Transverse colon (tissue), 4 donors: Measurements from ENCODE around the gene LMBR1. TPM values are rescaled to one million over a fixed set of nuclear protein-coding genes. Genes with fewer than 3 reads are reported as not detected.
"Not testable (repeated sequence)": the region's sequence is repeated elsewhere in the genome, so short reads cannot be mapped to it uniquely, and the experiment has no call there.

Experiments
- DNase-seq: peaks from one replicate; pipeline ENCODE4 v3.0.0-alpha.2; 2019
- H3K27ac ChIP-seq, 4 donors: fragments of 200-600 bp; sonication (generic); 2 replicates each; pipeline ENCODE4 v1.5.1; 2016 to 2018; ENCODE audit warnings: inconsistent platforms in 4 of 4
- H3K27me3 ChIP-seq: fragments of 200-600 bp; sonication (generic); 2 replicates; pipeline ENCODE4 v1.5.1; 2017; ENCODE audit warnings: inconsistent platforms
- H3K36me3 ChIP-seq, 4 donors: fragments of 200-600 bp; sonication (generic); 2 replicates each; pipeline ENCODE4 v1.5.1; 2017 to 2019; ENCODE audit warnings: inconsistent platforms in 4 of 4
- H3K4me1 ChIP-seq, 4 donors: fragments of 200-600 bp; sonication (generic); 2 replicates each; pipeline ENCODE4 v1.5.1; 2017 to 2020; ENCODE audit warnings: inconsistent platforms in 4 of 4
- H3K4me3 ChIP-seq, 4 donors: fragments of 200-600 bp; sonication (generic); 1 replicate in 1 of 4; 2 replicates in 3 of 4; pipeline versions ENCODE4 v1.5.1 to v1.6.1; 2017 to 2019; ENCODE audit warnings: inconsistent platforms in 4 of 4
- H3K9me3 ChIP-seq, 2 donors: fragments of 200-600 bp; sonication (generic); 2 replicates each; pipeline ENCODE4 v1.5.1; 2017 to 2019; ENCODE audit warnings: inconsistent platforms in 2 of 2
- CTCF ChIP-seq, 5 experiments: fragments of 200-600 bp in 3 of 5; fragments of 450-650 bp in 2 of 5; sonication (generic) in 3 of 5; IDR thresholded peaks; 1 replicate in 2 of 5; 2 replicates in 3 of 5; pipeline ENCODE4 v1.5.1; 2016 to 2017; ENCODE audit warnings: antibody characterized with exemption in 5 of 5, inconsistent platforms in 3 of 5, mild to moderate bottlenecking in 2 of 5, moderate library complexity in 1 of 5
- EP300 ChIP-seq: sonication (generic); formaldehyde crosslinking; IDR thresholded peaks from one replicate; pipeline ENCODE4 v1.6.1; 2017; ENCODE audit warnings: antibody characterized with exemption, low read depth
- POLR2A ChIP-seq: fragments of 450-650 bp; IDR thresholded peaks from one replicate; pipeline ENCODE4 v1.6.1; 2016; ENCODE audit warnings: antibody characterized with exemption, mild to moderate bottlenecking, moderate library complexity
- POLR2AphosphoS5 ChIP-seq, 3 donors: sonication (generic); formaldehyde crosslinking; IDR thresholded peaks; one replicate each; pipeline ENCODE4 v1.6.1; 2016; ENCODE audit warnings: antibody characterized with exemption in 3 of 3
- WGBS, 2 donors: methylation state at CpG; one replicate each; pipeline ENCODE4 v1.1.5; 2018; ENCODE audit warnings: low coverage in 1 of 2; 5-methylcytosine and 5-hydroxymethylcytosine counted together
- in situ Hi-C, 4 donors: fragments of 200-750 bp; cut with MboI; loops; one replicate each; pipeline versions ENCODE4 v1.15.0 to v1.15.1; 2017; ENCODE audit warnings: low sequenced_read_pairs in 3 of 4, low pct_ligation_motif_present in 1 of 4, low pct_unique_long_range_greater_than_20kb in 1 of 4
- intact Hi-C: fragments of 100-400 bp; cut with DNase I; formaldehyde crosslinking; loops from one replicate; pipeline ENCODE4 v1.15.1; 2023; ENCODE audit warnings: low total_unique reads
- total RNA-seq, 4 donors: library from RNA; depleted of rRNA; stranded (reverse); fragments of >200 nt; gene quantifications; one replicate each; pipeline ENCODE4 v1.1.0, GENCODE V29; 2016

LMBR1 gene
- total RNA-seq, 4 donors from 2014 or later, result 16.7 to 78.1 (median 67.4) TPM

GRCh38 chr7:156875766-156876165, 17.2 kb downstream of the LMBR1 start:
- H3K36me3 ChIP-seq, result peaks cover 0 to 5% (median 0%) of the 10 kb centered on the region in 4 donors
- no peak overlapping the region for H3K27ac ChIP-seq
- no peaks in the 10 kb centered on the region for H3K9me3 ChIP-seq
- no peaks in the 10 kb centered on the region for H3K27me3 ChIP-seq
- H3K4me3 ChIP-seq, result no peak overlapping the region
- in situ Hi-C loops, result no loop called here
- DNase-seq, result no peak
- WGBS, 2 donors, result 88 to 93% methylated on average over 1 to 2 of the region's 2 CpGs
- intact Hi-C loops, result no loop called here
- no peaks in the 10 kb centered on the region for H3K4me1 ChIP-seq
- TF ChIP-seq EP300, result no peak
- TF ChIP-seq POLR2A, result no peak
- TF ChIP-seq CTCF (IDR thresholded peaks at IDR 0.05), result no peak
- no peak for TF ChIP-seq POLR2AphosphoS5 (IDR thresholded peaks at IDR 0.05)

GRCh38 chr7:156868363-156868762, 24.6 kb downstream of the LMBR1 start:
- H3K36me3 ChIP-seq, H3K4me3 ChIP-seq, H3K27me3 ChIP-seq, H3K27ac ChIP-seq, in situ Hi-C loops, intact Hi-C loops, DNase-seq, H3K4me1 ChIP-seq, H3K9me3 ChIP-seq: not testable (repeated sequence)
- WGBS, 2 donors, result 97% methylated on average over 8 of the region's 8 CpGs; no CpG with 5 or more reads in 1 of the 2 donors

GRCh38 chr7:156865493-156865892, 27.5 kb downstream of the LMBR1 start:
- Histone ChIP-seq H3K4me1 (no peaks in the 10 kb centered on the region), H3K27ac (no peak overlapping the region), H3K27me3 (no peaks in the 10 kb centered on the region), H3K9me3 (peaks cover 0 to 2% of the 10 kb centered on the region in 2 donors), H3K36me3 (no peaks in the 10 kb centered on the region), H3K4me3 (no peak overlapping the region)
- 37 to 83% methylated on average over 1 of the region's 1 CpG for WGBS, 2 donors
- TF ChIP-seq POLR2AphosphoS5 (IDR thresholded peaks at IDR 0.05) (no peak), POLR2A (no peak), CTCF (IDR thresholded peaks at IDR 0.05) (no peak), EP300 (no peak)
- in situ Hi-C loops (no loop called here), intact Hi-C loops (no loop called here)
- no peak for DNase-seq

- in situ Hi-C loops, result not testable (repeated sequence)
These were observed 31.0 kb downstream of the LMBR1 start for GRCh38 chr7:156862022-156862421.

GRCh38 chr7:156861212-156861611, 31.8 kb downstream of the LMBR1 start:
- in situ Hi-C loops, result no loop called here

More at GRCh38 chr7:156862022-156862421, 31.0 kb downstream of the LMBR1 start:
- intact Hi-C loops, H3K4me3 ChIP-seq, H3K36me3 ChIP-seq, H3K27me3 ChIP-seq, H3K27ac ChIP-seq, H3K4me1 ChIP-seq, H3K9me3 ChIP-seq, DNase-seq: not testable (repeated sequence)
- WGBS, 2 donors, result 98 to 100% methylated on average over 1 to 2 of the region's 2 CpGs

GRCh38 chr7:156860099-156860498, 32.9 kb downstream of the LMBR1 start:
- H3K36me3 ChIP-seq, H3K27ac ChIP-seq, DNase-seq, intact Hi-C loops, in situ Hi-C loops, H3K27me3 ChIP-seq, H3K4me1 ChIP-seq, H3K4me3 ChIP-seq: not testable (repeated sequence)
- 90 to 98% methylated on average over 2 to 8 of the region's 8 CpGs for WGBS, 2 donors
- H3K9me3 ChIP-seq, result peaks cover 0 to 11% of the 10 kb centered on the region in 2 donors

More at GRCh38 chr7:156861212-156861611, 31.8 kb downstream of the LMBR1 start:
- no peaks in the 10 kb centered on the region for H3K4me1 ChIP-seq
- H3K27me3 ChIP-seq, result no peaks in the 10 kb centered on the region
- H3K9me3 ChIP-seq, result peaks cover 0 to 8% of the 10 kb centered on the region in 2 donors
- WGBS, 2 donors, result 95 to 100% methylated on average over 1 to 2 of the region's 2 CpGs
- DNase-seq, result no peak
- TF ChIP-seq POLR2AphosphoS5 (IDR thresholded peaks at IDR 0.05), result no peak
- TF ChIP-seq POLR2A, result no peak
- no peak for TF ChIP-seq CTCF (IDR thresholded peaks at IDR 0.05)
- no peak for TF ChIP-seq EP300
- no peak overlapping the region for H3K4me3 ChIP-seq
- no peaks in the 10 kb centered on the region for H3K36me3 ChIP-seq
- no peak overlapping the region for H3K27ac ChIP-seq
- intact Hi-C loops, result no loop called here
